Tibial nerve (tissue), 4 donors: Measurements from ENCODE around the gene STIL.

Experiments used
- EP300 ChIP-seq, 2 donors: sonication (generic); formaldehyde crosslinking; IDR thresholded peaks; one replicate each; pipeline ENCODE4 v1.6.1; 2017; ENCODE audit warnings: antibody characterized with exemption in 2 of 2, mild to moderate bottlenecking in 1 of 2
- POLR2A ChIP-seq, 2 donors: fragments of 450-650 bp; IDR thresholded peaks; one replicate each; pipeline ENCODE4 v1.6.1; 2017; ENCODE audit warnings: antibody characterized with exemption in 2 of 2, mild to moderate bottlenecking in 2 of 2, moderate library complexity in 2 of 2
- TF ChIP-seq, protein P1 (sequence below), 5 experiments: fragments of 200-600 bp in 3 of 5; fragments of 450-650 bp in 2 of 5; sonication (generic) in 3 of 5; IDR thresholded peaks; one replicate each; pipeline ENCODE4 v1.5.1; 2016 to 2019; ENCODE audit warnings: antibody characterized with exemption in 5 of 5, mild to moderate bottlenecking in 3 of 5, moderate library complexity in 2 of 5

DNA sequence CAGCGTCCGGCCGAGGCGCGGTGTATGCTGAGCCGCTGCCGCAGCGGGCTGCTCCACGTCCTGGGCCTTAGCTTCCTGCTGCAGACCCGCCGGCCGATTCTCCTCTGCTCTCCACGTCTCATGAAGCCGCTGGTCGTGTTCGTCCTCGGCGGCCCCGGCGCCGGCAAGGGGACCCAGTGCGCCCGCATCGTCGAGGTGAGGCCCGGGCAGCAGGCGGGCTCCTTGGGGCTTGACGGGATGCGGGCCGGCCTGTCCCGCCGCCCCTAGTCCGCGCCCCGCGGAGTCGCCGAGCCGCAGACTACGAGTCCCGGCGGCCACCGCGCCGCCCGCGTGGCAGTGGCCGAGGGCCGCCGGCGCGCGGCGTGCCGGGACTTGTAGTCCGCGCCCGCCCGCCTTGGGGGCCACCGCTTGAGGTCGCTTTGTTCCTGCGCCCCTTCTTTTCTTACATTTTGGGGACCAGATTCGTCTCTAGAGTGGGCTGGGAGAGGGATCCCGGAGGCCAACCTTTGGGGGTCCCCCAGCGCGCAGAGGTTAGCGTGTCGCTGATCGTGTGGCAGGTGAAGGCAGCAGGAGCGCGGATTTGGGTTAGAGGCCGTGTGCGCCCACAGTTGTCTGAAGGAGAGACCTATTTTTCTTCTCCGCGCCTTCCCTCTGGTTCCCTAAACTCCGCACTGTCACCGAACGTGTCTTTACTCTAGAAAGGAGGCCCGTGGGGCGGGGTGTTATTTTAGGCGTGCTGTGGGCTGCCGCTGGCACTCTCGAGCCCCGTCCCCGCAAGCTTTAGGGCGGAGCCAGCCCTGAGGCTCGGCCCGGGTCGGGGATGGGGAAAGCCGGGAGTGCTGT lies 20.2 kb upstream of the STIL start:
- TF ChIP-seq, protein P1, sequence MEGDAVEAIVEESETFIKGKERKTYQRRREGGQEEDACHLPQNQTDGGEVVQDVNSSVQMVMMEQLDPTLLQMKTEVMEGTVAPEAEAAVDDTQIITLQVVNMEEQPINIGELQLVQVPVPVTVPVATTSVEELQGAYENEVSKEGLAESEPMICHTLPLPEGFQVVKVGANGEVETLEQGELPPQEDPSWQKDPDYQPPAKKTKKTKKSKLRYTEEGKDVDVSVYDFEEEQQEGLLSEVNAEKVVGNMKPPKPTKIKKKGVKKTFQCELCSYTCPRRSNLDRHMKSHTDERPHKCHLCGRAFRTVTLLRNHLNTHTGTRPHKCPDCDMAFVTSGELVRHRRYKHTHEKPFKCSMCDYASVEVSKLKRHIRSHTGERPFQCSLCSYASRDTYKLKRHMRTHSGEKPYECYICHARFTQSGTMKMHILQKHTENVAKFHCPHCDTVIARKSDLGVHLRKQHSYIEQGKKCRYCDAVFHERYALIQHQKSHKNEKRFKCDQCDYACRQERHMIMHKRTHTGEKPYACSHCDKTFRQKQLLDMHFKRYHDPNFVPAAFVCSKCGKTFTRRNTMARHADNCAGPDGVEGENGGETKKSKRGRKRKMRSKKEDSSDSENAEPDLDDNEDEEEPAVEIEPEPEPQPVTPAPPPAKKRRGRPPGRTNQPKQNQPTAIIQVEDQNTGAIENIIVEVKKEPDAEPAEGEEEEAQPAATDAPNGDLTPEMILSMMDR (IDR thresholded peaks at IDR 0.05) = peak in 2 of 5 experiments; percentile 46 to 57
- peak in 1 of 2 donors; percentile 62 for TF ChIP-seq POLR2A (IDR thresholded peaks at IDR 0.05)
- peak in 1 of 2 donors; percentile 55 for TF ChIP-seq EP300 (IDR thresholded peaks at IDR 0.05)
